ENCODE results near the gene NAPA. TPM values are rescaled to one million over a fixed set of nuclear protein-coding genes. Genes with fewer than 3 reads are reported as not detected.

NAPA gene
- total and polyA plus RNA-seq, 9 donors: 33.5 to 100 (median 93.2) TPM

GRCh38 chr19:47529018-47529742, 14.3 kb upstream of the NAPA start:
- no peak overlapping the region for H3K4me3 ChIP-seq (ENCODE audit: low read length)
- WGBS (ENCODE audit: insufficient coverage): 69% methylated on average over 12 of the region's 16 CpGs
- H3K9me3 ChIP-seq (replicated peaks; ENCODE audit: control insufficient read depth, low read depth, low read length): no peaks in the 10 kb centered on the region
- no peaks in the 10 kb centered on the region for H3K27me3 ChIP-seq (ENCODE audit: control insufficient read depth, insufficient read depth, low read length)
- no peak overlapping the region for H3K27ac ChIP-seq (ENCODE audit: low read length)
- peaks cover 6% of the 10 kb centered on the region for H3K4me1 ChIP-seq (ENCODE audit: control insufficient read depth, insufficient read depth, low read length)
- H3K36me3 ChIP-seq (ENCODE audit: control insufficient read depth, insufficient read depth, low read length): no peaks in the 10 kb centered on the region
- DNase-seq: no peak

GRCh38 chr19:47526798-47527197, 11.9 kb upstream of the NAPA start:
- Histone ChIP-seq H3K9me3 (replicated peaks; ENCODE audit: control insufficient read depth, low read depth, low read length) (no peaks in the 10 kb centered on the region), H3K4me1 (ENCODE audit: control insufficient read depth, insufficient read depth, low read length) (peaks cover 2% of the 10 kb centered on the region), H3K36me3 (ENCODE audit: control insufficient read depth, insufficient read depth, low read length) (no peaks in the 10 kb centered on the region), H3K27me3 (ENCODE audit: control insufficient read depth, insufficient read depth, low read length) (peaks cover 3% of the 10 kb centered on the region), H3K4me3 (ENCODE audit: low read length) (no peak overlapping the region), H3K27ac (ENCODE audit: low read length) (no peak overlapping the region)
- WGBS (ENCODE audit: insufficient coverage): no CpG with 5 or more reads among the region's 3 CpGs
- DNase-seq: no peak

- H3K9me3 ChIP-seq (replicated peaks; ENCODE audit: control insufficient read depth, low read depth, low read length): no peaks in the 10 kb centered on the region
- H3K27ac ChIP-seq (ENCODE audit: low read length): no peak overlapping the region
These were observed 8.6 kb upstream of the NAPA start for GRCh38 chr19:47523473-47523872.

GRCh38 chr19:47521473-47522180, 6.8 kb upstream of the NAPA start:
- Histone ChIP-seq H3K36me3 (ENCODE audit: control insufficient read depth, insufficient read depth, low read length) (no peaks in the 10 kb centered on the region), H3K4me1 (ENCODE audit: control insufficient read depth, insufficient read depth, low read length) (no peaks in the 10 kb centered on the region), H3K27me3 (ENCODE audit: control insufficient read depth, insufficient read depth, low read length) (peaks cover 16% of the 10 kb centered on the region), H3K27ac (ENCODE audit: low read length) (no peak overlapping the region), H3K4me3 (ENCODE audit: low read length) (no peak overlapping the region), H3K9me3 (replicated peaks; ENCODE audit: control insufficient read depth, low read depth, low read length) (no peaks in the 10 kb centered on the region)
- 57% methylated on average over 12 of the region's 20 CpGs for WGBS (ENCODE audit: insufficient coverage)
- no peak for DNase-seq

More at GRCh38 chr19:47523473-47523872, 8.6 kb upstream of the NAPA start:
- no peak for DNase-seq
- no peaks in the 10 kb centered on the region for H3K36me3 ChIP-seq (ENCODE audit: control insufficient read depth, insufficient read depth, low read length)
- H3K4me1 ChIP-seq (ENCODE audit: control insufficient read depth, insufficient read depth, low read length): no peaks in the 10 kb centered on the region
- H3K27me3 ChIP-seq (ENCODE audit: control insufficient read depth, insufficient read depth, low read length): peaks cover 16% of the 10 kb centered on the region
- no peak overlapping the region for H3K4me3 ChIP-seq (ENCODE audit: low read length)
- WGBS (ENCODE audit: insufficient coverage): 16% methylated on average over 2 of the region's 7 CpGs

- 43% methylated on average over 4 of the region's 6 CpGs for WGBS (ENCODE audit: insufficient coverage)
- peaks cover 3% of the 10 kb centered on the region for H3K4me1 ChIP-seq (ENCODE audit: control insufficient read depth, insufficient read depth, low read length)
- no peaks in the 10 kb centered on the region for H3K36me3 ChIP-seq (ENCODE audit: control insufficient read depth, insufficient read depth, low read length)
- no peak overlapping the region for H3K4me3 ChIP-seq (ENCODE audit: low read length)
- H3K27ac ChIP-seq (ENCODE audit: low read length): no peak overlapping the region
- H3K9me3 ChIP-seq (replicated peaks; ENCODE audit: control insufficient read depth, low read depth, low read length): no peaks in the 10 kb centered on the region
- DNase-seq: no peak
- H3K27me3 ChIP-seq (ENCODE audit: control insufficient read depth, insufficient read depth, low read length): peaks cover 16% of the 10 kb centered on the region
These were observed 6.0 kb upstream of the NAPA start for GRCh38 chr19:47520839-47521238.

GRCh38 chr19:47520343-47520806, 5.5 kb upstream of the NAPA start:
- DNase-seq: no peak
- H3K9me3 ChIP-seq (replicated peaks; ENCODE audit: control insufficient read depth, low read depth, low read length): no peaks in the 10 kb centered on the region
- WGBS (ENCODE audit: insufficient coverage): 61% methylated on average over 6 of the region's 10 CpGs

GRCh38 chr19:47518854-47519253, 4.0 kb upstream of the NAPA start:
- H3K27me3 ChIP-seq (ENCODE audit: control insufficient read depth, insufficient read depth, low read length): peaks cover 16% of the 10 kb centered on the region
- H3K4me3 ChIP-seq (ENCODE audit: low read length): no peak overlapping the region
- no peaks in the 10 kb centered on the region for H3K36me3 ChIP-seq (ENCODE audit: control insufficient read depth, insufficient read depth, low read length)
- H3K4me1 ChIP-seq (ENCODE audit: control insufficient read depth, insufficient read depth, low read length): peaks cover 12% of the 10 kb centered on the region
- no peak for DNase-seq
- 60% methylated on average over 3 of the region's 9 CpGs for WGBS (ENCODE audit: insufficient coverage)
- H3K27ac ChIP-seq (ENCODE audit: low read length): no peak overlapping the region
- H3K9me3 ChIP-seq (replicated peaks; ENCODE audit: control insufficient read depth, low read depth, low read length): no peaks in the 10 kb centered on the region

More at GRCh38 chr19:47520343-47520806, 5.5 kb upstream of the NAPA start:
- H3K27ac ChIP-seq (ENCODE audit: low read length): no peak overlapping the region
- no peak overlapping the region for H3K4me3 ChIP-seq (ENCODE audit: low read length)
- no peaks in the 10 kb centered on the region for H3K36me3 ChIP-seq (ENCODE audit: control insufficient read depth, insufficient read depth, low read length)
- H3K4me1 ChIP-seq (ENCODE audit: control insufficient read depth, insufficient read depth, low read length): peaks cover 7% of the 10 kb centered on the region
- peaks cover 16% of the 10 kb centered on the region for H3K27me3 ChIP-seq (ENCODE audit: control insufficient read depth, insufficient read depth, low read length)

- no peak overlapping the region for H3K4me3 ChIP-seq (ENCODE audit: low read length)
- peaks cover 16% of the 10 kb centered on the region for H3K27me3 ChIP-seq (ENCODE audit: control insufficient read depth, insufficient read depth, low read length)
- peaks cover 19% of the 10 kb centered on the region for H3K4me1 ChIP-seq (ENCODE audit: control insufficient read depth, insufficient read depth, low read length)
- H3K36me3 ChIP-seq (ENCODE audit: control insufficient read depth, insufficient read depth, low read length): no peaks in the 10 kb centered on the region
- WGBS (ENCODE audit: insufficient coverage): 63% methylated on average over 1 of the region's 4 CpGs
- DNase-seq: no peak
- no peaks in the 10 kb centered on the region for H3K9me3 ChIP-seq (replicated peaks; ENCODE audit: control insufficient read depth, low read depth, low read length)
- no peak overlapping the region for H3K27ac ChIP-seq (ENCODE audit: low read length)
These were observed 3.3 kb upstream of the NAPA start for GRCh38 chr19:47518139-47518538.

- Histone ChIP-seq H3K9me3 (replicated peaks; ENCODE audit: control insufficient read depth, low read depth, low read length) (no peaks in the 10 kb centered on the region), H3K4me1 (ENCODE audit: control insufficient read depth, insufficient read depth, low read length) (peaks cover 56% of the 10 kb centered on the region), H3K36me3 (ENCODE audit: control insufficient read depth, insufficient read depth, low read length) (peaks cover 13% of the 10 kb centered on the region), H3K4me3 (ENCODE audit: low read length) (peak overlapping the region; percentile 100), H3K27ac (ENCODE audit: low read length) (peak overlapping the region; percentile 99), H3K27me3 (ENCODE audit: control insufficient read depth, insufficient read depth, low read length) (peaks cover 2% of the 10 kb centered on the region)
- WGBS (ENCODE audit: insufficient coverage): 7% methylated on average over 40 of the region's 40 CpGs
- DNase-seq: no peak
These were observed 553 bp downstream of the NAPA start for GRCh38 chr19:47514151-47514868.

GRCh38 chr19:47512948-47513319, 1.9 kb downstream of the NAPA start:
- H3K4me3 ChIP-seq (ENCODE audit: low read length): no peak overlapping the region
- H3K36me3 ChIP-seq (ENCODE audit: control insufficient read depth, insufficient read depth, low read length): peaks cover 13% of the 10 kb centered on the region
- H3K9me3 ChIP-seq (replicated peaks; ENCODE audit: control insufficient read depth, low read depth, low read length): no peaks in the 10 kb centered on the region
- DNase-seq: no peak
- peaks cover 65% of the 10 kb centered on the region for H3K4me1 ChIP-seq (ENCODE audit: control insufficient read depth, insufficient read depth, low read length)
- H3K27ac ChIP-seq (ENCODE audit: low read length): peak overlapping the region; percentile 20
- H3K27me3 ChIP-seq (ENCODE audit: control insufficient read depth, insufficient read depth, low read length): no peaks in the 10 kb centered on the region
- 68% methylated on average over 8 of the region's 8 CpGs for WGBS (ENCODE audit: insufficient coverage)
